Panc1 (cell line): ENCODE measurements around the gene EML6. TPM values are rescaled to one million over a fixed set of nuclear protein-coding genes. Genes with fewer than 3 reads are reported as not detected.

Experiments used
- ATAC-seq: fragments of 200-7000 bp; cut with Tn5 transposase; 2 replicates; pipeline ENCODE4 v1.9.1; 2020; ENCODE audit warnings: mild to moderate bottlenecking, moderate library complexity
- BruUV-seq: library from RNA; stranded (reverse); fragments of 400-500 nt; replicated peaks from 2 replicates; lab custom pipeline; 2021; lab: Mats Ljungman, UMichigan
- CTCF ChIA-PET: fragments of 300-600 bp; sonication (Branson Sonifier 250); formaldehyde crosslinking; loops from one replicate; lab custom pipeline; 2022; ENCODE audit warnings: antibody characterized with exemption; lab: Charles Lee
- POLR2A ChIA-PET: fragments of 300-600 bp; sonication (Branson Sonifier 250); formaldehyde crosslinking; loops from one replicate; lab custom pipeline; 2022; ENCODE audit warnings: antibody characterized with exemption; lab: Charles Lee
- DNase-seq: peaks from one replicate; pipeline ENCODE4 v3.0.0-alpha.2; 2010; ENCODE audit warnings: low read depth, low spot score
- H3K27ac ChIP-seq: 2 replicates; pipeline ENCODE4 v1.5.1; 2011; ENCODE audit warnings: mild to moderate bottlenecking, low read length, inconsistent platforms
- H3K27me3 ChIP-seq: fragments of 200-500 bp; sonication (Bioruptor generic); 2 replicates; pipeline ENCODE4 v1.6.0; 2014; ENCODE audit warnings: low read length, inconsistent platforms; ENCODE audit not compliant: control insufficient read depth, insufficient read depth
- H3K36me3 ChIP-seq: fragments of 200-500 bp; sonication (Bioruptor generic); 2 replicates; pipeline ENCODE4 v1.5.1; 2014; ENCODE audit warnings: inconsistent platforms, mild to moderate bottlenecking, low read length, moderate library complexity; ENCODE audit not compliant: control insufficient read depth, insufficient read depth
- H3K4me1 ChIP-seq: 2 replicates; pipeline ENCODE4 v1.5.1; 2011; ENCODE audit warnings: inconsistent platforms, mild to moderate bottlenecking, low read length, moderate library complexity; ENCODE audit not compliant: control insufficient read depth, insufficient read depth
- H3K4me3 ChIP-seq, 2 experiments: 2 replicates each; pipeline ENCODE4 v1.5.1; 2011 to 2012; ENCODE audit warnings: low read depth in 2 of 2, low read length in 2 of 2, mild to moderate bottlenecking in 2 of 2, inconsistent platforms in 1 of 2, moderate library complexity in 1 of 2
- H3K9me3 ChIP-seq: fragments of 200-500 bp; sonication (Bioruptor generic); 2 replicates; pipeline ENCODE4 v1.5.1; 2014; ENCODE audit warnings: low read depth, mild to moderate bottlenecking, inconsistent platforms, low read length, moderate library complexity; ENCODE audit not compliant: control insufficient read depth, insufficient read depth
- POLR2AphosphoS5 ChIP-seq: IDR thresholded peaks from 2 replicates; pipeline ENCODE4 v1.6.1; 2012; ENCODE audit warnings: mild to moderate bottlenecking, low read depth, low read length, moderate library complexity
- SIN3A ChIP-seq: IDR thresholded peaks from 2 replicates; pipeline ENCODE4 v1.6.1; 2012; ENCODE audit warnings: low read depth, mild to moderate bottlenecking, low read length, moderate library complexity, borderline replicate concordance; ENCODE audit not compliant: insufficient read depth
- TCF7L2 ChIP-seq: IDR thresholded peaks from 2 replicates; pipeline ENCODE4 v1.6.1; 2011; ENCODE audit warnings: mild to moderate bottlenecking, low read depth, low read length, inconsistent platforms
- in situ Hi-C: cut with HindIII; loops from 2 replicates; pipeline ENCODE4 v1.10.0; 2016; ENCODE audit warnings: low sequenced_read_pairs, low pct_unique_long_range_greater_than_20kb
- intact Hi-C: fragments of 100-400 bp; cut with micrococcal nuclease; formaldehyde crosslinking; loops from one replicate; pipeline ENCODE4 v1.10.0; 2022; ENCODE audit not compliant: unreplicated experiment
- total RNA-seq: library from RNA; stranded (reverse); gene quantifications from one replicate; pipeline ENCODE4 v1.2.1, GENCODE V29; 2021; ENCODE audit not compliant: unreplicated experiment
- TF ChIP-seq, protein P1 (sequence below): fragments of 450-650 bp; IDR thresholded peaks from 2 replicates; pipeline ENCODE4 v1.5.1; 2017; ENCODE audit warnings: mild to moderate bottlenecking
- TF ChIP-seq, protein P2 (sequence below), 2 experiments: IDR thresholded peaks; 2 replicates each; pipeline ENCODE4 v1.6.1; 2011 to 2012; ENCODE audit warnings: low read depth in 2 of 2, control low read depth in 1 of 2, low read length in 1 of 2, mild to moderate bottlenecking in 1 of 2, moderate library complexity in 1 of 2; ENCODE audit not compliant: insufficient read depth in 1 of 2

Gene EML6
- total RNA-seq, 1 experiment from 2014 or later, result 6.3 TPM

DNA sequence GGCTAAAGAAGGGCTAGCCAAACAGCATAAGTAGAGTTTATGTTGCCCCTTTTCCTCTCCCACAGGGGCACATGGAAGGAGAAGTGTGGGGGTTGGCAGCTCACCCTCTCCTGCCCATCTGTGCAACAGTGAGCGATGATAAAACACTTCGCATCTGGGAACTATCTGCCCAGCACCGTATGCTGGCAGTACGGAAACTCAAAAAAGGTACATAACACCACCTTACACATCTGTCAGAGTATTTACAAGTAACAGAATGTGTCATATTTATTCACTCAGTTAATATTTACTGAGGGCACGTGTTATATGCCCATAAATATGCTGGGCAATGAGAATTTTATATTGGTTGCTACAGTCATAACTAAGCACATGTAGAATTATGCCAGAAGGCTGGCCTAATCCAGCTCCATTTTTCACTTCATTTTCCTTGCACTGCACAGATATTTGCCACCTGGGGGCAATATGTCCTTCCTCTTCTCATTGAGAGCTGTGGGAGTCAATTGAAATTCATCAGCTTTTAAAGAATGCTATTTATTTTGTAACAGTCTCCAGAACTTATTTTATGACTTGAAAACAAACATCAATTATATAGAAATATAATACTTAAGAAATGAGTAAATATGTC, 176.2 kb downstream of the EML6 start:
- Histone ChIP-seq H3K4me3 (no peak overlapping the region), H3K9me3 (peaks cover 5% of the 10 kb centered on the region; the same call in 1 of the 2 replicates), H3K27me3 (no peaks in the 10 kb centered on the region), H3K4me1 (peaks cover 32% of the 10 kb centered on the region), H3K36me3 (no peaks in the 10 kb centered on the region), H3K27ac (peak overlapping the region; percentile 94)
- ATAC-seq, result peak; percentile 31; the same call in 1 of the 2 replicates
- CTCF ChIA-PET, result interaction anchor here (0.5 to 2.0 kb wide), 19 partner anchors 29 to 325 kb away, joined by 3 to 7 read pairs (median 4); partner anchors contain the start of gene RTN4
- in situ Hi-C loops, result no loop called here
- POLR2A ChIA-PET, result interaction anchor here (0.6 to 1.2 kb wide), 4 partner anchors 55 to 151 kb away, joined by 3 read pairs; partner anchors contain the start of gene RTN4
- no TSS peak for BruUV-seq
- intact Hi-C loops, result loop anchor here (2.0 to 5.0 kb wide), 2 partner anchors 113 to 267 kb away; no protein-coding TSS in a partner anchor
- no peak for DNase-seq
- no peak for TF ChIP-seq TCF7L2
- TF ChIP-seq, protein P1, sequence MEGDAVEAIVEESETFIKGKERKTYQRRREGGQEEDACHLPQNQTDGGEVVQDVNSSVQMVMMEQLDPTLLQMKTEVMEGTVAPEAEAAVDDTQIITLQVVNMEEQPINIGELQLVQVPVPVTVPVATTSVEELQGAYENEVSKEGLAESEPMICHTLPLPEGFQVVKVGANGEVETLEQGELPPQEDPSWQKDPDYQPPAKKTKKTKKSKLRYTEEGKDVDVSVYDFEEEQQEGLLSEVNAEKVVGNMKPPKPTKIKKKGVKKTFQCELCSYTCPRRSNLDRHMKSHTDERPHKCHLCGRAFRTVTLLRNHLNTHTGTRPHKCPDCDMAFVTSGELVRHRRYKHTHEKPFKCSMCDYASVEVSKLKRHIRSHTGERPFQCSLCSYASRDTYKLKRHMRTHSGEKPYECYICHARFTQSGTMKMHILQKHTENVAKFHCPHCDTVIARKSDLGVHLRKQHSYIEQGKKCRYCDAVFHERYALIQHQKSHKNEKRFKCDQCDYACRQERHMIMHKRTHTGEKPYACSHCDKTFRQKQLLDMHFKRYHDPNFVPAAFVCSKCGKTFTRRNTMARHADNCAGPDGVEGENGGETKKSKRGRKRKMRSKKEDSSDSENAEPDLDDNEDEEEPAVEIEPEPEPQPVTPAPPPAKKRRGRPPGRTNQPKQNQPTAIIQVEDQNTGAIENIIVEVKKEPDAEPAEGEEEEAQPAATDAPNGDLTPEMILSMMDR, result peak; percentile 79

DNA sequence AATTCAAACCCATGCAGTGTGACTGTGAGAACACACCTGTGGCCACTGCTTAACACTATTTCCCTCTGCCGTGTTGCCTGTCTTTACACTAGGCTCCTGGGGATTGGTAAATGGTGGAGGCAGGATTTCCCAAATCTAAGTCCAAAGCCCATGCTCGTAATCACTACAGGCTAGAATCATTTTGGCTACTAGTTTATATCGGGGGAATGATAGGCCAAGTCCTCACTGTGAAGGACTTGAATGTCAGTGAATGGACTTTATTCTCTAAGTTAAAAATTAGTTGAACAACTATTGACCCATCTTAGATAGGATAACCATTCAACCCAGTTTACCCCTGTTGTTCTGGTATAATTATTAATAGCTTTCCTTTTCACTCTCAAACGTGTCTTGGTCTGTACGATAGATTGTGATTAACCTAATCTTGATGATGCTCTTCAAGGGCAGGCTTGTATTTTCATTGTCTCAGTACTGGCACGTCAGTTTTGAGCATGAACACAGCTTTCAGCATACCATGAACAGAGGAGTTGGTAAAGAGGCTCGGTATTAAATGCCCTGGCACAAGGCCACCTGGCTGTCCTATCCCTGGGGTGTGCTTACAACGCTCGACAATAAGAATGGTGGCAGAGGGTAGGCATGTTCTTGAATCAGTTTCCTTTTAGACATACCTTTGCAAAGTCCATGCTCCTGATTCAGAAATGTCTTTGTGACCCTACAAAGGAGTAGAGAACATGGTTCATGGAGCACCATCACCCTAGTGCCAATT, 177.9 kb downstream of the EML6 start:
- Histone ChIP-seq H3K4me3 (no peak overlapping the region), H3K27me3 (no peaks in the 10 kb centered on the region), H3K27ac (peak overlapping the region; percentile 94), H3K36me3 (no peaks in the 10 kb centered on the region), H3K9me3 (no peaks in the 10 kb centered on the region), H3K4me1 (peaks cover 48% of the 10 kb centered on the region)
- intact Hi-C loops (loop anchor here (2.0 to 5.0 kb wide), 2 partner anchors 111 to 265 kb away; no protein-coding TSS in a partner anchor), in situ Hi-C loops (no loop called here)
- BruUV-seq, result no TSS peak
- DNase-seq, result no peak
- TF ChIP-seq, protein P1, result no peak
- TF ChIP-seq, protein P2, sequence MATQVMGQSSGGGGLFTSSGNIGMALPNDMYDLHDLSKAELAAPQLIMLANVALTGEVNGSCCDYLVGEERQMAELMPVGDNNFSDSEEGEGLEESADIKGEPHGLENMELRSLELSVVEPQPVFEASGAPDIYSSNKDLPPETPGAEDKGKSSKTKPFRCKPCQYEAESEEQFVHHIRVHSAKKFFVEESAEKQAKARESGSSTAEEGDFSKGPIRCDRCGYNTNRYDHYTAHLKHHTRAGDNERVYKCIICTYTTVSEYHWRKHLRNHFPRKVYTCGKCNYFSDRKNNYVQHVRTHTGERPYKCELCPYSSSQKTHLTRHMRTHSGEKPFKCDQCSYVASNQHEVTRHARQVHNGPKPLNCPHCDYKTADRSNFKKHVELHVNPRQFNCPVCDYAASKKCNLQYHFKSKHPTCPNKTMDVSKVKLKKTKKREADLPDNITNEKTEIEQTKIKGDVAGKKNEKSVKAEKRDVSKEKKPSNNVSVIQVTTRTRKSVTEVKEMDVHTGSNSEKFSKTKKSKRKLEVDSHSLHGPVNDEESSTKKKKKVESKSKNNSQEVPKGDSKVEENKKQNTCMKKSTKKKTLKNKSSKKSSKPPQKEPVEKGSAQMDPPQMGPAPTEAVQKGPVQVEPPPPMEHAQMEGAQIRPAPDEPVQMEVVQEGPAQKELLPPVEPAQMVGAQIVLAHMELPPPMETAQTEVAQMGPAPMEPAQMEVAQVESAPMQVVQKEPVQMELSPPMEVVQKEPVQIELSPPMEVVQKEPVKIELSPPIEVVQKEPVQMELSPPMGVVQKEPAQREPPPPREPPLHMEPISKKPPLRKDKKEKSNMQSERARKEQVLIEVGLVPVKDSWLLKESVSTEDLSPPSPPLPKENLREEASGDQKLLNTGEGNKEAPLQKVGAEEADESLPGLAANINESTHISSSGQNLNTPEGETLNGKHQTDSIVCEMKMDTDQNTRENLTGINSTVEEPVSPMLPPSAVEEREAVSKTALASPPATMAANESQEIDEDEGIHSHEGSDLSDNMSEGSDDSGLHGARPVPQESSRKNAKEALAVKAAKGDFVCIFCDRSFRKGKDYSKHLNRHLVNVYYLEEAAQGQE (IDR thresholded peaks at IDR 0.05; ENCODE audit: insufficient read depth in 1 of 2, low read depth in 2 of 2, low read length in 1 of 2), result no peak
- no peak for TF ChIP-seq TCF7L2
- TF ChIP-seq SIN3A, result no peak
- no peak for TF ChIP-seq POLR2AphosphoS5
- ChIA-PET CTCF (no interaction called here), POLR2A (no interaction called here)
- ATAC-seq, result no peak
